Activated CD4-positive, alpha-beta T cell treated with anti-CD3 and anti-CD28 coated beads, Interleukin-2, amount 10 ng/mL, durations not matched to agents 24 days and 14 days (primary cell): ENCODE results near the gene APP. TPM values are rescaled to one million over a fixed set of nuclear protein-coding genes. Genes with fewer than 3 reads are reported as not detected.

Source experiments
- DNase-seq: peaks from one replicate; pipeline ENCODE4 v3.0.0; 2022
- H3K27ac Mint-ChIP-seq: one replicate; pipeline ENCODE4 v1.8.0; 2022; ENCODE audit warnings: mild to moderate bottlenecking, mixed read lengths
- H3K27me3 Mint-ChIP-seq: one replicate; pipeline ENCODE4 v1.8.0; 2022; ENCODE audit warnings: mixed read lengths
- H3K36me3 Mint-ChIP-seq: one replicate; pipeline ENCODE4 v1.8.0; 2022; ENCODE audit warnings: low read depth, mild to moderate bottlenecking, mixed read lengths
- H3K4me1 Mint-ChIP-seq: one replicate; pipeline ENCODE4 v1.8.0; 2021; ENCODE audit warnings: mixed read lengths
- H3K4me3 Mint-ChIP-seq: one replicate; pipeline ENCODE4 v1.8.0; 2022; ENCODE audit warnings: mild to moderate bottlenecking, moderate library complexity, mixed read lengths
- H3K9me3 Mint-ChIP-seq: one replicate; pipeline ENCODE4 v1.8.0; 2021; ENCODE audit warnings: mixed read lengths
- intact Hi-C: fragments of 100-400 bp; cut with micrococcal nuclease; formaldehyde crosslinking; loops from one replicate; pipeline ENCODE4 v1.15.1; 2023
- total RNA-seq: library from RNA; stranded (reverse); gene quantifications from 2 replicates; pipeline ENCODE4 v1.2.3, GENCODE V29; 2022

Gene APP
- total RNA-seq, 1 donor from 2014 or later: 81.3 TPM

- peaks cover 4% of the 10 kb centered on the region for H3K36me3 Mint-ChIP-seq
- peaks cover 5% of the 10 kb centered on the region for H3K4me1 Mint-ChIP-seq
- H3K4me3 Mint-ChIP-seq: no peak overlapping the region
- H3K27me3 Mint-ChIP-seq: no peaks in the 10 kb centered on the region
- no peak overlapping the region for H3K27ac Mint-ChIP-seq
- peak; percentile 65 for DNase-seq
- H3K9me3 Mint-ChIP-seq: no peaks in the 10 kb centered on the region
- intact Hi-C loops: loop anchor here (2.0 to 5.0 kb wide), 2 partner anchors 275 to 822 kb away; partner anchors contain the start of gene APP
Measured at GRCh38 chr21:25895565-25896205, 274.9 kb downstream of the APP start.

GRCh38 chr21:25893191-25893590 is 277.4 kb downstream of the APP start:
- intact Hi-C loops: no loop called here
- no peak overlapping the region for H3K27ac Mint-ChIP-seq
- no peak overlapping the region for H3K4me3 Mint-ChIP-seq
- H3K27me3 Mint-ChIP-seq: no peaks in the 10 kb centered on the region
- peaks cover 5% of the 10 kb centered on the region for H3K4me1 Mint-ChIP-seq
- H3K9me3 Mint-ChIP-seq: no peaks in the 10 kb centered on the region
- peaks cover 4% of the 10 kb centered on the region for H3K36me3 Mint-ChIP-seq
- no peak for DNase-seq

GRCh38 chr21:25891596-25891995 is 279.0 kb downstream of the APP start:
- DNase-seq: no peak
- Mint-ChIP-seq H3K9me3 (no peaks in the 10 kb centered on the region), H3K27ac (no peak overlapping the region), H3K36me3 (peaks cover 4% of the 10 kb centered on the region), H3K4me1 (peaks cover 3% of the 10 kb centered on the region), H3K27me3 (no peaks in the 10 kb centered on the region), H3K4me3 (no peak overlapping the region)
- intact Hi-C loops: no loop called here

- H3K27ac Mint-ChIP-seq: no peak overlapping the region
- intact Hi-C loops: no loop called here
- no peak for DNase-seq
- no peaks in the 10 kb centered on the region for H3K9me3 Mint-ChIP-seq
- peaks cover 4% of the 10 kb centered on the region for H3K36me3 Mint-ChIP-seq
- H3K4me1 Mint-ChIP-seq: no peaks in the 10 kb centered on the region
- H3K27me3 Mint-ChIP-seq: no peaks in the 10 kb centered on the region
- no peak overlapping the region for H3K4me3 Mint-ChIP-seq
Measured at GRCh38 chr21:25890001-25890400, 280.6 kb downstream of the APP start.

- no peak for DNase-seq
- Mint-ChIP-seq H3K27me3 (no peaks in the 10 kb centered on the region), H3K4me1 (no peaks in the 10 kb centered on the region), H3K36me3 (no peaks in the 10 kb centered on the region), H3K4me3 (no peak overlapping the region), H3K9me3 (no peaks in the 10 kb centered on the region), H3K27ac (no peak overlapping the region)
- intact Hi-C loops: no loop called here
Measured at GRCh38 chr21:25888711-25889110, 281.9 kb downstream of the APP start.

- intact Hi-C loops: no loop called here
- H3K9me3 Mint-ChIP-seq: no peaks in the 10 kb centered on the region
- no peak overlapping the region for H3K4me3 Mint-ChIP-seq
- H3K4me1 Mint-ChIP-seq: no peaks in the 10 kb centered on the region
- no peaks in the 10 kb centered on the region for H3K36me3 Mint-ChIP-seq
- no peak for DNase-seq
- H3K27me3 Mint-ChIP-seq: no peaks in the 10 kb centered on the region
- H3K27ac Mint-ChIP-seq: no peak overlapping the region
Measured at GRCh38 chr21:25887646-25888306, 282.8 kb downstream of the APP start.

- Mint-ChIP-seq H3K4me1 (no peaks in the 10 kb centered on the region), H3K36me3 (no peaks in the 10 kb centered on the region), H3K27me3 (no peaks in the 10 kb centered on the region), H3K9me3 (no peaks in the 10 kb centered on the region), H3K27ac (no peak overlapping the region), H3K4me3 (no peak overlapping the region)
- intact Hi-C loops: no loop called here
- no peak for DNase-seq
Measured at GRCh38 chr21:25887166-25887565, 283.4 kb downstream of the APP start.

GRCh38 chr21:25885880-25886279 is 284.7 kb downstream of the APP start:
- DNase-seq: no peak
- Mint-ChIP-seq H3K4me1 (no peaks in the 10 kb centered on the region), H3K9me3 (no peaks in the 10 kb centered on the region), H3K4me3 (no peak overlapping the region), H3K27ac (no peak overlapping the region), H3K36me3 (peaks cover 2% of the 10 kb centered on the region), H3K27me3 (no peaks in the 10 kb centered on the region)
- intact Hi-C loops: no loop called here

- Mint-ChIP-seq H3K27ac (no peak overlapping the region), H3K27me3 (no peaks in the 10 kb centered on the region), H3K9me3 (no peaks in the 10 kb centered on the region), H3K36me3 (peaks cover 2% of the 10 kb centered on the region), H3K4me1 (no peaks in the 10 kb centered on the region), H3K4me3 (no peak overlapping the region)
- intact Hi-C loops: no loop called here
- DNase-seq: no peak
Measured at GRCh38 chr21:25885405-25885804, 285.2 kb downstream of the APP start.

GRCh38 chr21:25884311-25884710 is 286.3 kb downstream of the APP start:
- Mint-ChIP-seq H3K27ac (no peak overlapping the region), H3K36me3 (peaks cover 2% of the 10 kb centered on the region), H3K4me1 (no peaks in the 10 kb centered on the region), H3K27me3 (no peaks in the 10 kb centered on the region), H3K4me3 (no peak overlapping the region), H3K9me3 (no peaks in the 10 kb centered on the region)
- DNase-seq: no peak
- intact Hi-C loops: no loop called here

- no peaks in the 10 kb centered on the region for H3K4me1 Mint-ChIP-seq
- H3K27ac Mint-ChIP-seq: no peak overlapping the region
- no peaks in the 10 kb centered on the region for H3K9me3 Mint-ChIP-seq
Measured at GRCh38 chr21:25881524-25882376, 288.8 kb downstream of the APP start.

GRCh38 chr21:25879203-25879602 is 291.4 kb downstream of the APP start:
- H3K9me3 Mint-ChIP-seq: no peaks in the 10 kb centered on the region
- no peaks in the 10 kb centered on the region for H3K27me3 Mint-ChIP-seq
- H3K4me3 Mint-ChIP-seq: no peak overlapping the region
- DNase-seq: no peak
- intact Hi-C loops: no loop called here
- H3K4me1 Mint-ChIP-seq: no peaks in the 10 kb centered on the region
- H3K36me3 Mint-ChIP-seq: peaks cover 2% of the 10 kb centered on the region
- no peak overlapping the region for H3K27ac Mint-ChIP-seq

More at GRCh38 chr21:25881524-25882376, 288.8 kb downstream of the APP start:
- no peak overlapping the region for H3K4me3 Mint-ChIP-seq
- intact Hi-C loops: loop anchor here (1.0 to 2.0 kb wide), 2 partner anchors 288 to 835 kb away; no protein-coding TSS in a partner anchor
- H3K27me3 Mint-ChIP-seq: no peaks in the 10 kb centered on the region
- DNase-seq: peak; percentile 90
- peaks cover 2% of the 10 kb centered on the region for H3K36me3 Mint-ChIP-seq

- Mint-ChIP-seq H3K4me1 (no peaks in the 10 kb centered on the region), H3K27ac (no peak overlapping the region), H3K27me3 (no peaks in the 10 kb centered on the region), H3K4me3 (no peak overlapping the region), H3K9me3 (no peaks in the 10 kb centered on the region), H3K36me3 (peaks cover 2% of the 10 kb centered on the region)
- intact Hi-C loops: no loop called here
- no peak for DNase-seq
Measured at GRCh38 chr21:25878344-25878743, 292.2 kb downstream of the APP start.

- no peak overlapping the region for H3K4me3 Mint-ChIP-seq
- no peaks in the 10 kb centered on the region for H3K4me1 Mint-ChIP-seq
- H3K27me3 Mint-ChIP-seq: no peaks in the 10 kb centered on the region
- no peak for DNase-seq
- no peak overlapping the region for H3K27ac Mint-ChIP-seq
- no peaks in the 10 kb centered on the region for H3K36me3 Mint-ChIP-seq
- H3K9me3 Mint-ChIP-seq: no peaks in the 10 kb centered on the region
- intact Hi-C loops: no loop called here
Measured at GRCh38 chr21:25872271-25872670, 298.3 kb downstream of the APP start.
